GM12864 (cell line): ENCODE measurements around the gene ZNF318.
A peak's percentile ranks its signal among the peaks of the same experiment; 100 is the strongest.
"Not testable (repeated sequence)": the region's sequence is repeated elsewhere in the genome, so short reads cannot be mapped to it uniquely, and the experiment has no call there.

Experiments
- DNase-seq: peaks from one replicate; pipeline ENCODE4 v3.0.0-alpha.2; 2011; ENCODE audit warnings: low read depth
- H3K4me3 ChIP-seq: 2 replicates; pipeline ENCODE4 v1.5.1; 2011; ENCODE audit warnings: mild to moderate bottlenecking, low read depth, low read length, control low read depth
- CTCF ChIP-seq: IDR thresholded peaks from 2 replicates; pipeline ENCODE4 v1.5.1; 2011; ENCODE audit warnings: low read depth, mild to moderate bottlenecking, moderate library complexity, low read length, control low read depth, inconsistent platforms; ENCODE audit errors: missing control alignments

Gene ZNF318

DNA sequence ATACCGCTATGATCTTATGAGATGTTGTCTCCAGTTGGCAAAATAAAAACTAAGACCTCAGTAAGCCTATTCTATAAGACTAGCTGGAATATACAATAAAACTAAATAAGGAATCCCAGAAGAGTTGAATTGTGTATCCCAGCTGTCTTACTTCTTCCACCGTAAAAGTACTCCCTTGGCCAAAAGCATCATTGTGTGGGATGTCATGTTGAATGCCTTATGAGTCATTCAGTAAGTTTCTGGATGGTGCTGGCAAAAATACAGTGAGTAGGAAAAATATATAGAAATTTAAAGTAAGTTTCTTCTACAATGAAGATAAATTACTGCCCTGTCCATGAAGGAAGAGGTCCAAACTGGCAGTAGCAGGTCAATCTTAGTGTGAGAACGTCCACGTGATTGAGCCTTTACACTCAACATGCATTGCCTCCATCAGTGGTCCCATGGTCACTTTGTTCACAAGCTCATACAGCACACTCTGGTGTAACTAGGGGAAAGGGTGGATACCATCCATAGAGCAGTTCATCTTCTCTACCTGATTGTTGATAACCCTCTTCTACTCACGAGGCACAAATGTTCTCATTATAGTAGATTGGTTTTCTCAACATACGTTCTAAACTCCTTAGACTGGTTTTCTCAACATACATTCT is 13.7 kb upstream of the ZNF318 start:
- no peak for TF ChIP-seq CTCF
- H3K4me3 ChIP-seq: no peak overlapping the region
- no peak for DNase-seq

GRCh38 chr6:43380858-43381257 is 11.4 kb upstream of the ZNF318 start:
- not testable (repeated sequence) for DNase-seq, H3K4me3 ChIP-seq

GRCh38 chr6:43378631-43379030 is 9.2 kb upstream of the ZNF318 start:
- DNase-seq: no peak
- no peak overlapping the region for H3K4me3 ChIP-seq
- TF ChIP-seq CTCF: no peak

- TF ChIP-seq CTCF: no peak
Measured at GRCh38 chr6:43377710-43378229, 8.3 kb upstream of the ZNF318 start.

DNA sequence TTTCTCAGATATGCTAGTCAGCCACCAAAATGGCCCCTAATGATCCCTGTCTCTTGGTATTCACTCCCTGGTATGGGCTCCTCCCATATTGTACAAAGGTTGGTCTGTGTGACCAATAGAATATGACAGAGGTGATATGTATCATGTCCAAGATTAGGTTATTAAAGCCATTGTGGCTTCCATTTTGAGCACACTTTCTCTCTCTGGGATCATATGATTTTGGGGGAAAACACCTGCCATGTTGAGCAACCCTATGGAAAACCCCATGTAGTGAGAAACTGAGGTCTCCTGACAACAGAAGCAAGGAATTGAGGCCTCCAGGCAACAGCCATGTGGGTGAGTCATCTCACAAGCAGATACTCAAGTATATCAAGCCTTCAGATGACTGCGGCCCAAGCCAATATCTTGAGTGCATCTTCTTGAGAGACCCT is 7.1 kb upstream of the ZNF318 start:
- no peak for TF ChIP-seq CTCF
- DNase-seq: peak; percentile 67
- no peak overlapping the region for H3K4me3 ChIP-seq

More at GRCh38 chr6:43377710-43378229, 8.3 kb upstream of the ZNF318 start:
- H3K4me3 ChIP-seq: no peak overlapping the region
- DNase-seq: no peak

GRCh38 chr6:43375693-43376092 is 6.2 kb upstream of the ZNF318 start:
- TF ChIP-seq CTCF: no peak
- H3K4me3 ChIP-seq: no peak overlapping the region
- DNase-seq: no peak

- no peak overlapping the region for H3K4me3 ChIP-seq
- TF ChIP-seq CTCF: no peak
- DNase-seq: no peak
Measured at GRCh38 chr6:43373252-43373875, 3.9 kb upstream of the ZNF318 start.

GRCh38 chr6:43370003-43370580 is 645 bp upstream of the ZNF318 start:
- DNase-seq: not testable (repeated sequence)

More at GRCh38 chr6:43370003-43370580, 645 bp upstream of the ZNF318 start:
- H3K4me3 ChIP-seq: peak overlapping the region; percentile 81
